ENCODE measurements around the gene GANAB.

GRCh38 chr11:62607714-62608113 is 38.7 kb downstream of the GANAB start:
- TF ChIP-seq POLR2A (IDR thresholded peaks at IDR 0.05) = no peak
- TF ChIP-seq CTCF (IDR thresholded peaks at IDR 0.05) = no peak
- no peak for TF ChIP-seq POLR2AphosphoS5 (IDR thresholded peaks at IDR 0.05)
